ENCODE data around the gene CCNT1.

DNA sequence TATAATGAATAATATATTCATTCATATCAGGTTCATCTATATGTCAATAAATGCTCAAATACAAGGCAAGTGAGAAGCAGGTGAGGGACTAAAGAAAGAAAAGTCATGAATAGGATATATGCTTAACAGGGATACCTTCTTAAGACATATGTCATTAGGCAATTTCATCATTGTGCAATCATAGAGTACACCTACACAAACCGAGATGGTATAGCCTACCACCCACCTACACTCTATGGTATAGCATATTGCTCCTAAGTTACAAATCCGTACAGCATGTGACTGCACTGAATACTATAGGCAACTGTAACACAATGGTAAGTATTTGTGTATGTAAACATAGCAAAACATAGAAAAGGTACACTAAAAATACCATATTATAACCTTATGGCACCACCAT, 73.5 kb downstream of the CCNT1 start:
- TF ChIP-seq, protein P1, sequence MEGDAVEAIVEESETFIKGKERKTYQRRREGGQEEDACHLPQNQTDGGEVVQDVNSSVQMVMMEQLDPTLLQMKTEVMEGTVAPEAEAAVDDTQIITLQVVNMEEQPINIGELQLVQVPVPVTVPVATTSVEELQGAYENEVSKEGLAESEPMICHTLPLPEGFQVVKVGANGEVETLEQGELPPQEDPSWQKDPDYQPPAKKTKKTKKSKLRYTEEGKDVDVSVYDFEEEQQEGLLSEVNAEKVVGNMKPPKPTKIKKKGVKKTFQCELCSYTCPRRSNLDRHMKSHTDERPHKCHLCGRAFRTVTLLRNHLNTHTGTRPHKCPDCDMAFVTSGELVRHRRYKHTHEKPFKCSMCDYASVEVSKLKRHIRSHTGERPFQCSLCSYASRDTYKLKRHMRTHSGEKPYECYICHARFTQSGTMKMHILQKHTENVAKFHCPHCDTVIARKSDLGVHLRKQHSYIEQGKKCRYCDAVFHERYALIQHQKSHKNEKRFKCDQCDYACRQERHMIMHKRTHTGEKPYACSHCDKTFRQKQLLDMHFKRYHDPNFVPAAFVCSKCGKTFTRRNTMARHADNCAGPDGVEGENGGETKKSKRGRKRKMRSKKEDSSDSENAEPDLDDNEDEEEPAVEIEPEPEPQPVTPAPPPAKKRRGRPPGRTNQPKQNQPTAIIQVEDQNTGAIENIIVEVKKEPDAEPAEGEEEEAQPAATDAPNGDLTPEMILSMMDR (IDR thresholded peaks at IDR 0.05): no peak
- no peak for TF ChIP-seq POLR2A (IDR thresholded peaks at IDR 0.05)
